ENCODE results near the gene ADAMTSL3.

The ADAMTSL3 gene

GRCh38 chr15:83935774-83936173 is 281.9 kb downstream of the ADAMTSL3 start:
- Histone ChIP-seq H3K9me3 (ENCODE audit: control insufficient read depth, insufficient read depth, low read length) (peaks cover 3% of the 10 kb centered on the region; the same call in 1 of the 2 replicates), H3K27me3 (ENCODE audit: control insufficient read depth, low read length) (no peaks in the 10 kb centered on the region), H3K36me3 (ENCODE audit: control insufficient read depth, low read length) (no peaks in the 10 kb centered on the region)

GRCh38 chr15:83940136-83940535 is 286.2 kb downstream of the ADAMTSL3 start:
- Histone ChIP-seq H3F3A (ENCODE audit: control insufficient read depth, insufficient read depth) (no peaks in the 10 kb centered on the region), H3K4me1 (ENCODE audit: control insufficient read depth, low read length) (no peaks in the 10 kb centered on the region), H3K27ac (ENCODE audit: low read depth, low read length) (no peak overlapping the region), H3K36me3 (ENCODE audit: control insufficient read depth, low read length) (no peaks in the 10 kb centered on the region), H3K79me2 (ENCODE audit: control insufficient read depth, low read length) (no peaks in the 10 kb centered on the region), H4K20me1 (ENCODE audit: control insufficient read depth, insufficient read depth, low read depth, low read length) (no peaks in the 10 kb centered on the region), H3K27me3 (ENCODE audit: control insufficient read depth, low read length) (no peaks in the 10 kb centered on the region), H3K4me3 (ENCODE audit: low read length) (no peak overlapping the region), H3K9me2 (replicated peaks; ENCODE audit: control insufficient read depth, low read length) (no peaks in the 10 kb centered on the region), H3K9me3 (ENCODE audit: control insufficient read depth, insufficient read depth, low read length) (no peaks in the 10 kb centered on the region), H3K4me2 (ENCODE audit: low read length) (no peak overlapping the region)
- TF ChIP-seq CTCF (IDR thresholded peaks at IDR 0.05; ENCODE audit: low read depth, low read length, poor library complexity, severe bottlenecking) (no peak), EZH2phosphoT487 (IDR thresholded peaks at IDR 0.05; ENCODE audit: borderline replicate concordance, low read length) (no peak)

More at GRCh38 chr15:83935774-83936173, 281.9 kb downstream of the ADAMTSL3 start:
- no peak overlapping the region for H3K4me2 ChIP-seq (ENCODE audit: low read length)
- no peak overlapping the region for H3K4me3 ChIP-seq (ENCODE audit: low read length)
- no peaks in the 10 kb centered on the region for H3K79me2 ChIP-seq (ENCODE audit: control insufficient read depth, low read length)
- H3K27ac ChIP-seq (ENCODE audit: low read depth, low read length) = no peak overlapping the region
- H3F3A ChIP-seq (ENCODE audit: control insufficient read depth, insufficient read depth) = no peaks in the 10 kb centered on the region
- no peaks in the 10 kb centered on the region for H3K9me2 ChIP-seq (replicated peaks; ENCODE audit: control insufficient read depth, low read length)
- H3K4me1 ChIP-seq (ENCODE audit: control insufficient read depth, low read length) = no peaks in the 10 kb centered on the region
- TF ChIP-seq EZH2phosphoT487 (IDR thresholded peaks at IDR 0.05; ENCODE audit: borderline replicate concordance, low read length) = no peak
- TF ChIP-seq CTCF (IDR thresholded peaks at IDR 0.05; ENCODE audit: low read depth, low read length, poor library complexity, severe bottlenecking) = no peak
- H4K20me1 ChIP-seq (ENCODE audit: control insufficient read depth, insufficient read depth, low read depth, low read length) = no peaks in the 10 kb centered on the region

GRCh38 chr15:83943043-83943442 is 289.1 kb downstream of the ADAMTSL3 start:
- Histone ChIP-seq H3K36me3 (ENCODE audit: control insufficient read depth, low read length) (no peaks in the 10 kb centered on the region), H3K4me1 (ENCODE audit: control insufficient read depth, low read length) (no peaks in the 10 kb centered on the region), H3F3A (ENCODE audit: control insufficient read depth, insufficient read depth) (no peaks in the 10 kb centered on the region), H3K9me3 (ENCODE audit: control insufficient read depth, insufficient read depth, low read length) (no peaks in the 10 kb centered on the region), H3K79me2 (ENCODE audit: control insufficient read depth, low read length) (no peaks in the 10 kb centered on the region), H3K4me3 (ENCODE audit: low read length) (no peak overlapping the region), H3K4me2 (ENCODE audit: low read length) (no peak overlapping the region), H4K20me1 (ENCODE audit: control insufficient read depth, insufficient read depth, low read depth, low read length) (no peaks in the 10 kb centered on the region), H3K27ac (ENCODE audit: low read depth, low read length) (no peak overlapping the region), H3K27me3 (ENCODE audit: control insufficient read depth, low read length) (no peaks in the 10 kb centered on the region), H3K9me2 (replicated peaks; ENCODE audit: control insufficient read depth, low read length) (no peaks in the 10 kb centered on the region)
- TF ChIP-seq EZH2phosphoT487 (IDR thresholded peaks at IDR 0.05; ENCODE audit: borderline replicate concordance, low read length) (no peak), CTCF (IDR thresholded peaks at IDR 0.05; ENCODE audit: low read depth, low read length, poor library complexity, severe bottlenecking) (no peak)
